Measurements from ENCODE around the gene ARL2.

- no peak for TF ChIP-seq EZH2 (IDR thresholded peaks at IDR 0.05)
- no peak for TF ChIP-seq POLR2AphosphoS5 (IDR thresholded peaks at IDR 0.05; ENCODE audit: borderline replicate concordance, low read depth, low read length)
Measured at GRCh38 chr11:65008016-65008415, 5.9 kb upstream of the ARL2 start.

All from SK-N-MC (cell line).